Amniotic epithelial cell (primary cell): ENCODE results near the gene ATE1.
"Not testable (repeated sequence)": the region's sequence is repeated elsewhere in the genome, so short reads cannot be mapped to it uniquely, and the experiment has no call there.

ENCODE experiments used
- DNase-seq: peaks from one replicate; pipeline ENCODE4 v3.0.0-alpha.2; 2010; ENCODE audit warnings: low read depth

Gene ATE1

GRCh38 chr10:121787169-121787568 lies 140.7 kb downstream of the ATE1 start:
- DNase-seq = no peak

- no peak for DNase-seq
Measured at GRCh38 chr10:121783782-121784372, 144.0 kb downstream of the ATE1 start.

DNA sequence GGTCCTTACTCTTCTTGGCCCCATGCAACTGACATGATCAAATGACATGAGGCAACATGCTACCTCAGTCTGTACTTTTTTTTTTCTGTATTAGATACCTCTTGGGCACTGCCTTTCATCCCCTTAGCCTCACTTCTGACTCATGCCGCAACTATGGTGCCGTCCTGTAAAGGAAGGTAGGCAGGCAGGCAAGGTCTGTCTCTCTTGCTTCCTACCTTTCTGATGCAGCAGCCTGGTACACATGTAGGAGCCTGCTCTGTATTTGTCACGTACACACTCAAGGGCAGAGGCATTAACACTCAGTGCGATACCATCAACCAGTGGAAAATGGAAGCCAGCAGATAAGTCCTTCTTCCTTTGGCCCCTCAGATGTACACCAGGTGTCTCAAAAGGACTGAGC lies 146.7 kb downstream of the ATE1 start:
- no peak for DNase-seq

- DNase-seq = peak; percentile 47
Measured at GRCh38 chr10:121774813-121775212, 153.0 kb downstream of the ATE1 start.

GRCh38 chr10:121774404-121774803 lies 153.4 kb downstream of the ATE1 start:
- DNase-seq = peak; percentile 41

GRCh38 chr10:121772884-121773283 lies 154.9 kb downstream of the ATE1 start:
- DNase-seq = peak; percentile 93

- peak; percentile 81 for DNase-seq
Measured at GRCh38 chr10:121772406-121772805, 155.4 kb downstream of the ATE1 start.

DNA sequence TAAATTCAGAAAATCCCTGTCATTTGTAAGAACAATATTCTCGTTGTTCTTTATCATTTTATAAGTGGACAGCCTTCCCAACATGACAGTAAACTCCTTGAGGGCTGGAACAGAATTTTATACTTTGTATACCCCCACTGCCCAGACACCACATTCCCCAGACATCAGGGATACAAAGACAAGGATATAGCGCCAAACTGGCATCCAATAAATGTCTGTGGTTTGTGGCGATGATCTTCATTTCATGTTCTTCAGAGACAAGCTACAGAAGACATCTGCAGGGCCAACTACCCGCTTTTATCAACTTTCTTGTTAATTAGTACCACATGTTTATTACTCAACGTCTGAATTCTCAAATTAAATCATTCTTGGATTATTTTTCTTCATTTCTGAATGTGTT lies 155.9 kb downstream of the ATE1 start:
- DNase-seq = peak; percentile 35

DNA sequence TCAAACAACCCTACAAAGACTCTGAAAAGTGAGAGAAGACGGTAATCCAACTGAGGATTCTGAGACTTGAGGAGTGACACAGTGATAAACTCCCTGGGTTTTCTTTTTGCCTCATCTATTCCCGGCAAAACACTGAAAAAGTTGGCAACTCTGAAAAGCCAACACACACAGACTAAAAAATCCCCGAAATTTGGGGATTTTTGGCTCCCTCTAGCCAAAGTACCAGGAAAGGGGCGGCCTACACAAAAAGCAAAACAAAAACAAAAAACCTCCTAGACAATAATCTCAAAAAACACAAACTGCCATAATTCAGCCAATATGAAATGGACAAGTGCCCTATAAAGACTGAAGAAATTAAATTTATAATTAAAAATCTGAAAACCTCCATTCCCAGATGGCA lies 161.4 kb downstream of the ATE1 start:
- no peak for DNase-seq

DNA sequence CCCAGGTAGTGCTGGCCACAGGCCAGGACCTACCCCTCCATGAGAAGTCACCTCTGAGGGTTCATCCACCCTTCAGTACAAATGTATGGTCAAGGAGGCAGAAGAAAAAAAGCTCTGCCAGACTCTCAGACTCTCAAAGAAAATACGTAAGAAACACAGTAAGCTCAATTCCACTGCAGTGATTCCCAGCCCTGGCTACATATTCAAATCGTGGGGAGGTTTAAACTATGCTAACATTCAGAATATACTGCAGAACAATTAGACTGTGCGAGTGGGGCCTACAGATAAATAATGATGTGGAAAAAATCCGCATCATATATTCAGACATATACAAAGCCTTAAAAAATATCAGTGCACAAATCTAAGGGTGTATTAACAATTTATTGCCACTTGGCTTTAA lies 162.6 kb downstream of the ATE1 start:
- DNase-seq = no peak

- no peak for DNase-seq
Measured at GRCh38 chr10:121764233-121764942, 163.4 kb downstream of the ATE1 start.

DNA sequence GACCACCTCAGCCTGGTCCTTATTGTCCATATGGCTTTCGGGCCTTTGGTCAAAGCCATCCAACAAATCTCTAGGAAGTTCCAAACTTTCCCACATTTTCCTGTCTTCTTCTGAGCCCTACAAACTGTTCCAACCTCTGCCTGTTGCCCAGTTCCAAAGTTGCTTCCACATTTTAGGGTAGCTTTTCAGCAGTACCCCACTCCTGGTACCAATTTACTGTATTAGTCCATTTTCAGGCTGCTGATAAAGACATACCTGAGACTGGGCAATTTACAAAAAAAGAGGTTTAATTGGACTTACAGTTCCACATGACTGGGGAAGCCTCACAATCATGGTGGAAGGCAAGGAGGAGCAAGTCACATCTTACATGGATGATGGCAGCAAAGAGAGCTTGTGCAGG lies 170.6 kb downstream of the ATE1 start:
- DNase-seq = not testable (repeated sequence)

GRCh38 chr10:121755496-121755895 lies 172.3 kb downstream of the ATE1 start:
- not testable (repeated sequence) for DNase-seq

DNA sequence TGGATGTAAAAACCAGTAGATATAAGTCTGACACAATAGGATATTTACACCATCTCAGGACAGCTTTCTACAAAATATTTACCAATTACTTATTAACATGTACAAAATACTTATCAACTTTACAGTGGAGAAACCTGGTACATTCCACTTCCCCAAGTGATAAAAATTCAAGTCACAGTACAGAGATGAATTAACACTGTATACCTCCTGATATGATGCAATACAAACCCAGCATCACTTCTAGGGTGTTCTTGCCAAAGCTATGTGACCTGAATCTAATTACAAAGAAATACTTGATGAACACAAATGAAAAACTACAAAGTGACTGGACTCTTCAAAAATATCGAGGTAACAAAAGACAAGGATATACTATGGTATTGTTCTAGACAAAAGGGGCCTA lies 173.2 kb downstream of the ATE1 start:
- no peak for DNase-seq

GRCh38 chr10:121753726-121754476 lies 173.9 kb downstream of the ATE1 start:
- peak; percentile 74 for DNase-seq

DNA sequence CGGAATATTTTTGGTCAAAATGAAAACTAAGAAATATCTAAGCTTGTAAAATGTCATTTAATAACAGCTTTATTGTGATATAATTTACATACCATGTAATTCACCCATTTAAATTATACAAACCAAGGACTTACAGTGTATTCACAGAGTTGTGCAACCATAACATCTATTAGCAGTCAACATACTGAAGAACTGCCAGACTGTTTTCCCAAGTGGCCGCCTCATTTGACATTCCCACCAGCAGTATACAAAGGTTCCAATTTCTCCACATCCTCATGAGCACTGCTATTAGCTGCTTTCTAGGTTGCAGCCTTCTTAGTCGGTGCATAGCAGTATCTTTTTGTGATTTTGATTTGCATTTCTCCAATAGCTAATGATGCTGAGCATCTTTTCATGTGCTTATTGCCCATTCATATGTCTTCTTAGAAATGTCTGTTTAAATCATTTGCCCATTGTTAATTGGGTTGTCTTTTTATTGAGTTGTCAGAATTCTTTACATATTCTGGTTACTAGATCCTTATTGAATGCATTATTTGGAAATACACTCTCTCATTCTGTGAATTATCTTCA lies 176.6 kb downstream of the ATE1 start:
- DNase-seq = no peak

DNA sequence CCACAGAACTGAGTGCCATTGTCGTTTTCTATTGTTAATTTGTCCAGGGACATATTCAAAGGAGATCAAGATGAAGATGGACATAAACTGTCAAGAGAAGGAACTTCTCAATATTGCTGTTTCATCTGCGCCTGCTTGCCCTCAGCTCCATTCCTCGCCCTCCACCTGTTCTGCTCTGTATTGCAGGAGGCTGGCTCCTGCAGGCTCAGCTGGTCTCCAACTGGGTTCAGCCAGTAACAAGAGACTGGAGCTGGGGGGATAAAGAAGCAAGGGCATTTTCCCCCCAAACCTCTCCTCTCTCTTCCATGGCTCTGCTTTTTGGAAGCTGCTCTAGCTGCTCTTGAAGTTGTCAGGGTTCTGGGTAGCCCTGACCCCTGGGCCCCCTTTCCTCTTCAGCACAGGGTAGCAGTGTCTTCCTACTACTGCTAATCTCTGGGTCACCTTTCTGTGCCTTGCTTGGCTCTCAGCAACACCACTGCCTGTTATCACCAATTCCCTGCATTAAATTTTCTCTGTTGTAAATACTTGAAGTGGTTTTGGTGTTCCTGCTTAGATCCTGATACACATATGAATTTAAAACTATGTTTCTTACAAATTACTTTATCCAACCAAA lies 180.6 kb downstream of the ATE1 start:
- no peak for DNase-seq

DNA sequence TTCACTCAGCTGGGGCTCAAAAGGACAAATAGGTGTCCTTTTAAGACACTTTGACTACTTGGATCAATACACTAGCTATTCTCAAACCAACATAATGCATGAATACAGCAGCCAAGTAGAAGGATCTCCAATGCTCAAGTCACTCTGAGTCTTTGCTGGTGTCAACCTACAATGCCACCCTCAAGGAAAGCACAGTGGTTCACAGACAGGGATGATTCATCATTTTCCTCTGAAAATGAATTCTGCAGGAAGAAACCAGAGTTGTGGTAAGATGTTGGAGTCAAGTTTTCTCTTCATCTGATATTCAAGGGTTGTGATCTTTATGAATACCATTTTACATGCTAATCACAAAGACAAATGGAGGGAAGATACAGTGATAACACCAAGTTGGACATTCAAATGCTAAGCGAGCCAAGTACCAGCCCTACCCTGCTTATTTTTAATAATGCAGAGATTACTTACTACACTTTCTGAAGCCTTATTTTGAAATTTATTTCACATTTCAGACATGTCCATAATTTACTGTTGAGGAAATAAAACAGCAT lies 186.5 kb downstream of the ATE1 start:
- DNase-seq = peak; percentile 24

DNA sequence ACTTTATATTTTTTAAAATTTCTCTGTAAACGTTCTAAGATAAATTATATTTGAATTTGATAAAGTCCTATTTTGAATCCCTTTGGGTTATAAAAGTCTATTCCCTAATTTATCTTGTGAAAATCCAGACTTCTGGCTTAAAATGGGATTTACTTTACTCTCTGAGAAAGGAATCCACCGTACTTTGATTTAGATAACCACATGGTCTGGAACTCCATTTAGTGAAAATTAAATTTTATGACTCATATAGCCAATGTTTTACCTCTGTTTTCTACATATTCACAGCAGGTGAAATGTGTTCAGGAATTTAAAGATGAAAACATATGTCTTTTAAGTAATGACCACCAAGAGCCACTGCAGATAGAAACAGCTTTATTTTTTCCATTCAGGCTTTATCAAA lies 187.8 kb downstream of the ATE1 start:
- no peak for DNase-seq

- DNase-seq = no peak
Measured at GRCh38 chr10:121739114-121739513, 188.7 kb downstream of the ATE1 start.

GRCh38 chr10:121736315-121737130 lies 191.3 kb downstream of the ATE1 start:
- peak; percentile 72 for DNase-seq
